IMR-90 (cell line): ENCODE results near the gene CDKN2C. TPM values are rescaled to one million over a fixed set of nuclear protein-coding genes. Genes with fewer than 3 reads are reported as not detected.

Experiments
- ATAC-seq: fragments of 200-7000 bp; cut with Tn5 transposase; 2 replicates; pipeline ENCODE4 v1.9.1; 2020; ENCODE audit warnings: low read depth, mild to moderate bottlenecking, moderate library complexity
- BruUV-seq: library from RNA; stranded (reverse); fragments of 400-500 nt; replicated peaks from 2 replicates; lab custom pipeline; 2021; lab: Mats Ljungman, UMichigan
- CTCF ChIA-PET: fragments of 300-600 bp; formaldehyde crosslinking; extraction: SDS; loops from one replicate; lab custom pipeline; 2021; ENCODE audit warnings: antibody characterized with exemption; lab: Yijun Ruan, JAX
- POLR2A ChIA-PET: fragments of 300-600 bp; sonication (Branson Sonifier 250); formaldehyde crosslinking; loops from one replicate; lab custom pipeline; 2022; ENCODE audit warnings: antibody characterized with exemption; ENCODE audit not compliant: unreplicated experiment; lab: Charles Lee
- DNase-seq: peaks from one replicate; pipeline ENCODE4 v3.0.0; 2013
- H2AFZ ChIP-seq: replicated peaks from 2 replicates; pipeline ENCODE3; 2013; ENCODE audit warnings: low read length, mild to moderate bottlenecking; ENCODE audit not compliant: poor library complexity
- H2AK5ac ChIP-seq: 2 replicates; pipeline ENCODE4 v1.6.1; 2013; ENCODE audit warnings: low read depth, low read length, inconsistent platforms
- H2AK9ac ChIP-seq: replicated peaks from 2 replicates; pipeline ENCODE3; 2013; ENCODE audit warnings: mild to moderate bottlenecking, low read depth, low read length, moderate library complexity; ENCODE audit not compliant: poor library complexity
- H2BK120ac ChIP-seq: 2 replicates; pipeline ENCODE4 v1.6.1; 2013; ENCODE audit warnings: low read depth, low read length, inconsistent platforms
- H2BK15ac ChIP-seq: 3 replicates; pipeline ENCODE4 v1.6.1; 2013; ENCODE audit warnings: low read depth, low read length, inconsistent platforms
- H2BK20ac ChIP-seq: 2 replicates; pipeline ENCODE4 v1.6.1; 2013; ENCODE audit warnings: low read depth, mild to moderate bottlenecking, inconsistent platforms, low read length, moderate library complexity
- H2BK5ac ChIP-seq: 2 replicates; pipeline ENCODE4 v1.6.1; 2013; ENCODE audit warnings: mild to moderate bottlenecking, low read depth, low read length, inconsistent platforms; ENCODE audit not compliant: poor library complexity, severe bottlenecking
- H3K14ac ChIP-seq: replicated peaks from 2 replicates; pipeline ENCODE4 v1.6.1; 2013; ENCODE audit warnings: low read depth, low read length, inconsistent platforms
- H3K18ac ChIP-seq: 2 replicates; pipeline ENCODE4 v1.6.1; 2013; ENCODE audit warnings: low read depth, low read length, control low read depth
- H3K23ac ChIP-seq: 2 replicates; pipeline ENCODE4 v1.6.1; 2013; ENCODE audit warnings: low read depth, low read length, inconsistent platforms
- H3K27ac ChIP-seq: 2 replicates; pipeline ENCODE4 v1.5.1; 2013; ENCODE audit warnings: mild to moderate bottlenecking, control low read depth, low read length; ENCODE audit not compliant: insufficient read depth
- H3K27me3 ChIP-seq: 2 replicates; pipeline ENCODE4 v1.6.1; 2013; ENCODE audit warnings: low read length; ENCODE audit not compliant: control insufficient read depth, insufficient read depth
- H3K36me3 ChIP-seq: 2 replicates; pipeline ENCODE4 v1.6.1; 2013; ENCODE audit warnings: low read length, mixed read lengths; ENCODE audit not compliant: control insufficient read depth, insufficient read depth
- H3K4ac ChIP-seq: 2 replicates; pipeline ENCODE4 v1.6.1; 2013; ENCODE audit warnings: low read depth, low read length, inconsistent platforms
- H3K4me1 ChIP-seq: 2 replicates; pipeline ENCODE4 v1.6.1; 2013; ENCODE audit warnings: low read length, mixed read lengths; ENCODE audit not compliant: control insufficient read depth, insufficient read depth
- H3K4me2 ChIP-seq: 2 replicates; pipeline ENCODE4 v1.6.1; 2013; ENCODE audit warnings: low read depth, mild to moderate bottlenecking, control low read depth, low read length, moderate library complexity
- H3K4me3 ChIP-seq: 2 replicates; pipeline ENCODE4 v1.5.1; 2013; ENCODE audit warnings: low read depth, mild to moderate bottlenecking, control low read depth, low read length, moderate library complexity; ENCODE audit not compliant: insufficient read depth
- H3K56ac ChIP-seq: 2 replicates; pipeline ENCODE4 v1.6.1; 2013; ENCODE audit warnings: low read length, inconsistent platforms; ENCODE audit not compliant: insufficient read depth; ENCODE audit errors: extremely low read depth
- H3K79me1 ChIP-seq, 2 experiments: 2 replicates each; pipeline ENCODE4 v1.6.1; 2013; ENCODE audit warnings: low read length in 2 of 2, inconsistent platforms in 1 of 2, low read depth in 1 of 2
- H3K9ac ChIP-seq: 2 replicates; pipeline ENCODE4 v1.6.1; 2013; ENCODE audit warnings: low read depth, low read length, control low read depth
- H3K9me1 ChIP-seq: 2 replicates; pipeline ENCODE4 v1.6.1; 2013; ENCODE audit warnings: low read length, inconsistent platforms; ENCODE audit not compliant: insufficient read depth
- H3K9me3 ChIP-seq: 2 replicates; pipeline ENCODE4 v1.6.1; 2013; ENCODE audit warnings: low read length; ENCODE audit not compliant: control insufficient read depth, insufficient read depth
- H4K20me1 ChIP-seq: 2 replicates; pipeline ENCODE4 v1.6.1; 2013; ENCODE audit warnings: low read length, inconsistent platforms; ENCODE audit not compliant: insufficient read depth
- H4K5ac ChIP-seq: 2 replicates; pipeline ENCODE4 v1.6.1; 2013; ENCODE audit warnings: mild to moderate bottlenecking, low read depth, low read length, control low read depth
- H4K8ac ChIP-seq, 2 experiments: 2 replicates each; pipeline ENCODE4 v1.6.1; 2013; ENCODE audit warnings: low read depth in 2 of 2, low read length in 2 of 2, control low read depth in 1 of 2, inconsistent platforms in 1 of 2
- H4K91ac ChIP-seq: 2 replicates; pipeline ENCODE4 v1.6.1; 2013; ENCODE audit warnings: low read depth, low read length, inconsistent platforms; ENCODE audit not compliant: insufficient read depth
- MXI1 ChIP-seq: IDR thresholded peaks from 2 replicates; pipeline ENCODE4 v1.6.1; 2012; ENCODE audit warnings: low read depth, mild to moderate bottlenecking, low read length, moderate library complexity, borderline replicate concordance
- SMC3 ChIP-seq: fragments of 150-350 bp; IDR thresholded peaks from 2 replicates; pipeline ENCODE4 v1.6.1; 2016; ENCODE audit warnings: low read depth, mild to moderate bottlenecking, antibody characterized with exemption, low read length, moderate library complexity
- USF2 ChIP-seq: fragments of 150-350 bp; IDR thresholded peaks from 2 replicates; pipeline ENCODE4 v1.6.1; 2017; ENCODE audit warnings: mild to moderate bottlenecking, antibody characterized with exemption, low read length, low read depth
- WGBS, 2 experiments: methylation state at CpG; one replicate each; pipeline versions ENCODE4 v1.1.5 to v1.1.7; 2013; ENCODE audit warnings: missing lambda C conversion rate in 2 of 2; ENCODE audit not compliant: insufficient read length in 1 of 2; ENCODE audit errors: extremely low coverage in 2 of 2; 5-methylcytosine and 5-hydroxymethylcytosine counted together
- dilution Hi-C: fragments of 300-500 bp; cut with HindIII; formaldehyde crosslinking; loops from one replicate; pipeline ENCODE4 v1.14.3; 2018; ENCODE audit warnings: low sequenced_read_pairs; ENCODE audit not compliant: unreplicated experiment
- in situ Hi-C: fragments of 300-500 bp; cut with MboI; formaldehyde crosslinking; loops from 3 replicates; pipeline ENCODE4 v1.14.3; 2019; ENCODE audit warnings: low sequenced_read_pairs, inconsistent platforms, mixed read lengths
- intact Hi-C: fragments of 100-400 bp; cut with micrococcal nuclease; formaldehyde crosslinking; loops from 2 replicates; pipeline ENCODE4 v1.10.0; 2022
- polyA plus RNA-seq, 3 experiments: library from polyadenylated mRNA; depleted of rRNA; stranded (reverse); fragments of >200 nt; gene quantifications; 2 replicates each; pipeline ENCODE4 v1.2.3, GENCODE V29; 2012; ENCODE audit warnings: low replicate concordance in 1 of 3
- total RNA-seq: library from RNA; depleted of rRNA; stranded (reverse); fragments of >200 nt; gene quantifications from 2 replicates; pipeline ENCODE4 v1.2.3, GENCODE V29; 2012

Gene CDKN2C
- total and polyA plus RNA-seq, 2 of the 4 experiments (the other 2 are of a cell fraction) = 14.3 to 15.5 TPM

GRCh38 chr1:50978144-50978851, 8.3 kb downstream of the CDKN2C start:
- Histone ChIP-seq H2BK15ac (no peak overlapping the region; the same call in 2 of the 3 replicates), H3K36me3 (no peaks in the 10 kb centered on the region; the same call in 1 of the 2 replicates), H2BK5ac (peak overlapping the region; percentile 89), H3K79me1 (peaks cover 4 to 26% of the 10 kb centered on the region in 2 experiments; a peak in 3 of 4 replicates), H3K4me1 (peaks cover 6% of the 10 kb centered on the region; the same call in 1 of the 2 replicates), H3K9me3 (no peaks in the 10 kb centered on the region), H4K5ac (peak overlapping the region; percentile 81), H2BK20ac (no peak overlapping the region), H2BK120ac (peak overlapping the region; percentile 84), H3K23ac (peak overlapping the region; percentile 48), H3K18ac (peak overlapping the region; percentile 79; the same call in 1 of the 2 replicates), H3K4me3 (peak overlapping the region; percentile 95), H2AFZ (peak overlapping the region; percentile 97), H3K27ac (peak overlapping the region; percentile 90), H3K14ac (peak overlapping the region; percentile 70; the same call in 1 of the 2 replicates), H4K20me1 (no peaks in the 10 kb centered on the region), H3K4me2 (peak overlapping the region; percentile 88), H2AK9ac (peak overlapping the region; percentile 68), H4K91ac (peak overlapping the region; percentile 81; the same call in 1 of the 2 replicates), H4K8ac (peak overlapping the region; percentile 54 to 82; a peak in 3 of 4 replicates), H3K9me1 (peaks cover 2% of the 10 kb centered on the region; the same call in 1 of the 2 replicates), H3K9ac (peak overlapping the region; percentile 78), H3K4ac (peak overlapping the region; percentile 89), H3K56ac (peak overlapping the region; percentile 39; the same call in 1 of the 2 replicates), H3K27me3 (no peaks in the 10 kb centered on the region), H2AK5ac (peak overlapping the region; percentile 31; the same call in 1 of the 2 replicates)
- ChIA-PET POLR2A (interaction anchor here (0.6 kb wide), 1 partner anchor 68 kb away, joined by 4 read pairs; no protein-coding TSS in a partner anchor), CTCF (interaction anchor here (0.6 to 1.4 kb wide), 3 partner anchors 40 to 211 kb away, joined by 3 read pairs; no protein-coding TSS in a partner anchor)
- in situ Hi-C loops (no loop called here), intact Hi-C loops (loop anchor here (10.0 kb wide), 1 partner anchor 317 kb away; no protein-coding TSS in a partner anchor), dilution Hi-C loops (no loop called here)
- ATAC-seq = peak; percentile 74
- 0% methylated on average over 4 of the region's 42 CpGs; no CpG with 5 or more reads in 1 of the 2 experiments for WGBS, 2 experiments
- TF ChIP-seq MXI1 (0 out of 2 replicates have a peak, but pooled peaks have one; percentile 30), SMC3 (no peak), USF2 (no peak)
- no TSS peak for BruUV-seq
- peak; percentile 49 for DNase-seq
